Measurements from ENCODE around the gene TMEM183A. TPM values are rescaled to one million over a fixed set of nuclear protein-coding genes. Genes with fewer than 3 reads are reported as not detected.
A peak's percentile ranks its signal among the peaks of the same experiment; 100 is the strongest.

The TMEM183A gene
- 46.3 and 46.7 TPM in 2 replicates for polyA plus RNA-seq (2013)

- peak within 1 kb of the TSS; percentile 85 for H3K9ac ChIP-seq (ENCODE audit: low read length)
- H2AK5ac ChIP-seq (ENCODE audit: low read length) = peak within 1 kb of the TSS; percentile 57
- peak within 1 kb of the TSS; percentile 8 for H3K18ac ChIP-seq (ENCODE audit: low read length)
- H4K91ac ChIP-seq (ENCODE audit: low read depth, low read length) = peak within 1 kb of the TSS; percentile 81
- peak within 1 kb of the TSS; percentile 84 for H3K14ac ChIP-seq (ENCODE audit: low read length)
- H3K4me1 ChIP-seq (ENCODE audit: control insufficient read depth in 1 of 2, insufficient read depth in 2 of 2, low read length in 2 of 2) = no peaks in the 10 kb centered on the region
- H4K8ac ChIP-seq (ENCODE audit: low read depth, low read length) = peak within 1 kb of the TSS; percentile 95
- H3K79me1 ChIP-seq (ENCODE audit: low read length) = peaks cover 7% of the 10 kb centered on the region
- peak within 1 kb of the TSS; percentile 68 for H2BK120ac ChIP-seq (ENCODE audit: insufficient read depth, low read length, poor library complexity)
- peak within 1 kb of the TSS; percentile 84 for H3K4me3 ChIP-seq (ENCODE audit: low read depth, low read length)
- H3K27me3 ChIP-seq (ENCODE audit: insufficient read depth, low read length) = no peaks in the 10 kb centered on the region
- H3K4me2 ChIP-seq (ENCODE audit: low read length) = peak within 1 kb of the TSS; percentile 80
- H2BK5ac ChIP-seq (ENCODE audit: low read depth, low read length, poor library complexity) = peak within 1 kb of the TSS; percentile 52
- peaks cover 4% of the 10 kb centered on the region for H3K79me2 ChIP-seq (ENCODE audit: control insufficient read depth, insufficient read depth, low read length, poor library complexity)
- H2BK12ac ChIP-seq (ENCODE audit: low read length) = no peak within 1 kb of the TSS
- peak within 1 kb of the TSS; percentile 49 for H3K4ac ChIP-seq (ENCODE audit: low read depth, low read length)
- H3K36me3 ChIP-seq (ENCODE audit: control insufficient read depth in 1 of 2, insufficient read depth in 2 of 2, low read length in 2 of 2) = peaks cover 9 to 11% of the 10 kb centered on the region in 2 experiments
- peak within 1 kb of the TSS; percentile 84 for H2AFZ ChIP-seq (ENCODE audit: insufficient read depth, low read length, poor library complexity)
- H3K23ac ChIP-seq (ENCODE audit: low read length) = no peak within 1 kb of the TSS
- peak within 1 kb of the TSS; percentile 63 for H3K27ac ChIP-seq (ENCODE audit: low read depth, low read length)
- WGBS (ENCODE audit: extremely low coverage, insufficient coverage, insufficient read length) = no CpG with 5 or more reads among the region's 78 CpGs
- peak within 1 kb of the TSS; percentile 92 for H4K12ac ChIP-seq (ENCODE audit: low read depth, low read length)
- H3K9me3 ChIP-seq (ENCODE audit: insufficient read depth, low read depth, low read length) = no peaks in the 10 kb centered on the region
- peak; percentile 97 to 99 for DNase-seq
These were observed at the start of gene TMEM183A for GRCh38 chr1:203006948-203007871. Gene TMEM183A (plus strand): TSS chr1:203007374. CDS start chr1:203007466, 92 bp downstream.

GRCh38 chr1:202957733-202958543 lies 49.2 kb upstream of the TMEM183A start, which contains the start of gene ADIPOR1:
Gene ADIPOR1 (minus strand): TSS chr1:202958312. CDS start chr1:202951070, 7,242 bp downstream.
- Histone ChIP-seq H4K8ac (ENCODE audit: low read depth, low read length) (peak within 1 kb of the TSS; percentile 92), H3K18ac (ENCODE audit: low read length) (peak within 1 kb of the TSS; percentile 86), H3K9me3 (ENCODE audit: insufficient read depth, low read depth, low read length) (no peaks in the 10 kb centered on the region), H3K79me2 (ENCODE audit: control insufficient read depth, insufficient read depth, low read length, poor library complexity) (peaks cover 6% of the 10 kb centered on the region), H2BK120ac (ENCODE audit: insufficient read depth, low read length, poor library complexity) (peak within 1 kb of the TSS; percentile 88), H2BK5ac (ENCODE audit: low read depth, low read length, poor library complexity) (peak within 1 kb of the TSS; percentile 83), H3K4me3 (ENCODE audit: low read depth, low read length) (peak within 1 kb of the TSS; percentile 95), H4K91ac (ENCODE audit: low read depth, low read length) (peak within 1 kb of the TSS; percentile 53), H3K4me2 (ENCODE audit: low read length) (peak within 1 kb of the TSS; percentile 85), H2AK5ac (ENCODE audit: low read length) (peak within 1 kb of the TSS; percentile 90), H3K23ac (ENCODE audit: low read length) (no peak within 1 kb of the TSS), H3K79me1 (ENCODE audit: low read length) (peaks cover 9% of the 10 kb centered on the region), H2BK12ac (ENCODE audit: low read length) (no peak within 1 kb of the TSS), H3K4ac (ENCODE audit: low read depth, low read length) (peak within 1 kb of the TSS; percentile 96), H4K12ac (ENCODE audit: low read depth, low read length) (peak within 1 kb of the TSS; percentile 94), H3K36me3 (ENCODE audit: control insufficient read depth in 1 of 2, insufficient read depth in 2 of 2, low read length in 2 of 2) (peaks cover 7 to 16% of the 10 kb centered on the region in 2 experiments), H3K14ac (ENCODE audit: low read length) (peak within 1 kb of the TSS; percentile 79), H3K27me3 (ENCODE audit: insufficient read depth, low read length) (no peaks in the 10 kb centered on the region), H3K4me1 (ENCODE audit: control insufficient read depth in 1 of 2, insufficient read depth in 2 of 2, low read length in 2 of 2) (peaks cover 0 to 9% of the 10 kb centered on the region in 2 experiments), H3K27ac (ENCODE audit: low read depth, low read length) (peak within 1 kb of the TSS; percentile 77), H2AFZ (ENCODE audit: insufficient read depth, low read length, poor library complexity) (peak within 1 kb of the TSS; percentile 88), H3K9ac (ENCODE audit: low read length) (peak within 1 kb of the TSS; percentile 95)
- DNase-seq = peak; percentile 96 to 98
- WGBS (ENCODE audit: extremely low coverage, insufficient coverage, insufficient read length) = no CpG with 5 or more reads among the region's 86 CpGs

- peak overlapping the region; percentile 3 for H4K8ac ChIP-seq (ENCODE audit: low read depth, low read length)
- H2BK12ac ChIP-seq (ENCODE audit: low read length) = no peak overlapping the region
- H3K36me3 ChIP-seq (ENCODE audit: control insufficient read depth in 1 of 2, insufficient read depth in 2 of 2, low read length in 2 of 2) = peaks cover 11 to 21% of the 10 kb centered on the region in 2 experiments
These were observed 48.5 kb upstream of the TMEM183A start for GRCh38 chr1:202958544-202959275.

More at GRCh38 chr1:202958544-202959275, 48.5 kb upstream of the TMEM183A start:
- no peak overlapping the region for H2AK5ac ChIP-seq (ENCODE audit: low read length)
- no peak overlapping the region for H3K9ac ChIP-seq (ENCODE audit: low read length)
- no peak overlapping the region for H3K23ac ChIP-seq (ENCODE audit: low read length)
- no peak overlapping the region for H2BK5ac ChIP-seq (ENCODE audit: low read depth, low read length, poor library complexity)
- no peak overlapping the region for H3K18ac ChIP-seq (ENCODE audit: low read length)
- no peaks in the 10 kb centered on the region for H3K9me3 ChIP-seq (ENCODE audit: insufficient read depth, low read depth, low read length)
- H3K27me3 ChIP-seq (ENCODE audit: insufficient read depth, low read length) = no peaks in the 10 kb centered on the region
- no peak overlapping the region for H2BK120ac ChIP-seq (ENCODE audit: insufficient read depth, low read length, poor library complexity)
- peaks cover 9% of the 10 kb centered on the region for H3K79me1 ChIP-seq (ENCODE audit: low read length)
- H3K14ac ChIP-seq (ENCODE audit: low read length) = peak overlapping the region; percentile 1
- no peak overlapping the region for H4K91ac ChIP-seq (ENCODE audit: low read depth, low read length)
- peaks cover 6% of the 10 kb centered on the region for H3K79me2 ChIP-seq (ENCODE audit: control insufficient read depth, insufficient read depth, low read length, poor library complexity)
- H3K4ac ChIP-seq (ENCODE audit: low read depth, low read length) = no peak overlapping the region
- no peak for DNase-seq
- H3K4me2 ChIP-seq (ENCODE audit: low read length) = peak overlapping the region; percentile 85
- H4K12ac ChIP-seq (ENCODE audit: low read depth, low read length) = no peak overlapping the region
- no peak overlapping the region for H2AFZ ChIP-seq (ENCODE audit: insufficient read depth, low read length, poor library complexity)
- no CpG with 5 or more reads among the region's 10 CpGs for WGBS (ENCODE audit: extremely low coverage, insufficient coverage, insufficient read length)
- no peak overlapping the region for H3K27ac ChIP-seq (ENCODE audit: low read depth, low read length)
- H3K4me1 ChIP-seq (ENCODE audit: control insufficient read depth in 1 of 2, insufficient read depth in 2 of 2, low read length in 2 of 2) = peaks cover 0 to 9% of the 10 kb centered on the region in 2 experiments
- H3K4me3 ChIP-seq (ENCODE audit: low read depth, low read length) = peak overlapping the region; percentile 55
